D721Med (cell line): ENCODE results near the gene ZDHHC14.

Source experiments
- DNase-seq: peaks from one replicate; pipeline ENCODE4 v3.0.0; 2011; ENCODE audit warnings: low spot score; ENCODE audit not compliant: insufficient read length
- FAIRE-seq: peaks from 2 replicates; lab custom pipeline; 2011; peaks lifted over from hg19 to GRCh38; lab: Jason Lieb, UNC
- TF ChIP-seq, protein P1 (sequence below): IDR thresholded peaks from 2 replicates; pipeline ENCODE4 v1.5.1; 2012; ENCODE audit warnings: mild to moderate bottlenecking, control low read depth; ENCODE audit not compliant: insufficient read depth; ENCODE audit errors: missing control alignments

Gene ZDHHC14

DNA sequence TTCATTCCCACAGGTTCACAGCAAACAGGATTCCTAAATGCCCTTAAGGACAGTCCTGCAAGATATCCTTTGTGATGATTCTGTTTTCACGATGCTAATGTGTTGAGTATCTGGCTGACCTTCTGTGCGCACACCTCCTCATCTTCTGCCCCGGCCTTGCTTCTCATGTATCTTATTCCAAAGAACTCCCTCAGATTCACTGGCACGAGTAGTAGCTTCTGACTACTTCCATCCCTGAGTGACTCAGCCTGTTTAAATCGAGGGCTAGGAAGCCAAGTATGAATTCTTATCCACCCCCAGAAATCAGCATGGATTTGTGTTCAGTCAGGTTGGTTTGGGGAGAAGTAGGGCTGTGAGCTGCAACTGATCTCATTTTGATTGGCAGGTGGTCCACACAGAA is 251.8 kb downstream of the ZDHHC14 start:
- no peak for DNase-seq
- TF ChIP-seq, protein P1, sequence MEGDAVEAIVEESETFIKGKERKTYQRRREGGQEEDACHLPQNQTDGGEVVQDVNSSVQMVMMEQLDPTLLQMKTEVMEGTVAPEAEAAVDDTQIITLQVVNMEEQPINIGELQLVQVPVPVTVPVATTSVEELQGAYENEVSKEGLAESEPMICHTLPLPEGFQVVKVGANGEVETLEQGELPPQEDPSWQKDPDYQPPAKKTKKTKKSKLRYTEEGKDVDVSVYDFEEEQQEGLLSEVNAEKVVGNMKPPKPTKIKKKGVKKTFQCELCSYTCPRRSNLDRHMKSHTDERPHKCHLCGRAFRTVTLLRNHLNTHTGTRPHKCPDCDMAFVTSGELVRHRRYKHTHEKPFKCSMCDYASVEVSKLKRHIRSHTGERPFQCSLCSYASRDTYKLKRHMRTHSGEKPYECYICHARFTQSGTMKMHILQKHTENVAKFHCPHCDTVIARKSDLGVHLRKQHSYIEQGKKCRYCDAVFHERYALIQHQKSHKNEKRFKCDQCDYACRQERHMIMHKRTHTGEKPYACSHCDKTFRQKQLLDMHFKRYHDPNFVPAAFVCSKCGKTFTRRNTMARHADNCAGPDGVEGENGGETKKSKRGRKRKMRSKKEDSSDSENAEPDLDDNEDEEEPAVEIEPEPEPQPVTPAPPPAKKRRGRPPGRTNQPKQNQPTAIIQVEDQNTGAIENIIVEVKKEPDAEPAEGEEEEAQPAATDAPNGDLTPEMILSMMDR, result no peak
- no peak for FAIRE-seq

DNA sequence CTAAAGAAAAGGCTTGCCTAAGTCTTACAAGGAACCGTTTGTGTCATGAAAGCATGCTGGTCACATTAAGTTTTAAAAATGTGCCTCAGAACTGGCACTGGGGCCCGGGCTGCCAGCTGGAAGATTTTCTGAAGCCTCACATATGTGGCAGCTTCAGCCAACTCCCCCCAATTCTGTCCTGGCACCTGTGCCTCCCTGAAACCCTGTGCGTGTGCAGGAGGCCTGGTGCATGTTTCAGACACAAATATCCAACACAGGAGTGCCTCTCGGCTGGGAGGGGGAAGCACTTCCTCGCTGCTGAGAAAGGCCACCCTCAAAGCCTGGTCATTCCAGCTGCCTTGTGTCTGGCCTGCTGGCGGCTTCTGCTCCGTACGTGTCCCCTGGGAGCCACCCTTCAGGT is 253.6 kb downstream of the ZDHHC14 start:
- TF ChIP-seq, protein P1, result no peak
- no peak for DNase-seq
- no peak for FAIRE-seq

DNA sequence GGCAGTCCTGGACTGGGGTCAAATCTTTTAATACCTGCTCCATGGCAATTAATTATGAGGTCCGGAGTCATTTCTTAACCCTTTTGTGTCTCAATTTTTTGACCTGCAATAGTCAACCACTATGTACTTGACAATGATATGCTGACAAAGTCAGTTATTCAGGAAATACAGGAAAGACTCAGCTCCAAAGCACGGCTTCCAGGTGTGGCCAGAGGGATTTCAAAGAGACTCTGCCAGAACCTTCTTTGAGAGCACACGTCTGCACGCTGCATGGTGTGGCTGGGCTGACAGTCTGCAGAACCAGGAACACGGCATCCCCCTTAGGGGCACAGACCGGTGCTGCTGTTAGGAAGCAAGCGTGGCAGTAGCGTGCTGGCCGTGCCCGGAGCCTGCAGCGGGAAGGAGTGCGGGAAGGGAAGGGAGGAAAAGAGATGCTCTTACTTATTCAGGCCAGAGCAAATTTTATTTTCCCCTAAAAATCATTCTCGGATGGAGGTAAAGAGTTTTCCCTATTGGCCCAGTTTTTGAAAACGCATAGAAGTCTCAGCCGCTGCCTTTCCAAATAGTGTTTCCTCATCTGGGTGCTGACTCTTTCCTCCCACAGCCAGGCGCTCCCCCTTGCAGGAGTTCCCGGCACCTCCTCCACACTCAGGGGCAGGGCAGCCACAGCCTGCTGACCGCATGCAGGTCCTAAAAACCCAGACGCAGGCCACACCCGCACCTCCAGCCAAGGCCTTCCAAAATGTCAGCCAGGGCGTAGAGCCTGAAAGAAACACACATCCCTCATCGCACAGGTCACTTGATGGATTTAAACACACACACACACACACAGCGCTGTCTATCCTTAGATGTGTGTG is 254.6 kb downstream of the ZDHHC14 start:
- DNase-seq, result no peak
- FAIRE-seq, result no peak

DNA sequence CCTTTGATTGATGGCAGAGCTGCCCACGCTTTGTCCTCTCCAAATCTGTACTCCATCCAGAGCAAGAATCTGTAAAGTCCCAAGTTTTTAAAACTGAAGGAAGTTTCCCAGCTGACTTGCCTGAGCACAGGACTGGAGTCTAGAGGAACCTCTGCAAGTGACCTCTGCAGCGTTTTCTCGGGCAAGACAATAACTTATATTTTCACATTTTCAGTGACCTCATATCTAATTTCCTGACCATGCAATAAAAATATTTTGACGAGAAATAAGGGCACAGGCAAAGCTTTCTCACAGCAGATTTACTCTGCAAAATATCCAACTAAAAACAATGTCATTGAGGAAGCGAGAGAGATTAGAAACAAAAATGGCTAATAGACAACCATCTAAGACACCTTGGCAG is 256.5 kb downstream of the ZDHHC14 start:
- no peak for DNase-seq

More for the DNA sequence above, 254.6 kb downstream of the ZDHHC14 start:
- TF ChIP-seq, protein P1, result no peak

DNA sequence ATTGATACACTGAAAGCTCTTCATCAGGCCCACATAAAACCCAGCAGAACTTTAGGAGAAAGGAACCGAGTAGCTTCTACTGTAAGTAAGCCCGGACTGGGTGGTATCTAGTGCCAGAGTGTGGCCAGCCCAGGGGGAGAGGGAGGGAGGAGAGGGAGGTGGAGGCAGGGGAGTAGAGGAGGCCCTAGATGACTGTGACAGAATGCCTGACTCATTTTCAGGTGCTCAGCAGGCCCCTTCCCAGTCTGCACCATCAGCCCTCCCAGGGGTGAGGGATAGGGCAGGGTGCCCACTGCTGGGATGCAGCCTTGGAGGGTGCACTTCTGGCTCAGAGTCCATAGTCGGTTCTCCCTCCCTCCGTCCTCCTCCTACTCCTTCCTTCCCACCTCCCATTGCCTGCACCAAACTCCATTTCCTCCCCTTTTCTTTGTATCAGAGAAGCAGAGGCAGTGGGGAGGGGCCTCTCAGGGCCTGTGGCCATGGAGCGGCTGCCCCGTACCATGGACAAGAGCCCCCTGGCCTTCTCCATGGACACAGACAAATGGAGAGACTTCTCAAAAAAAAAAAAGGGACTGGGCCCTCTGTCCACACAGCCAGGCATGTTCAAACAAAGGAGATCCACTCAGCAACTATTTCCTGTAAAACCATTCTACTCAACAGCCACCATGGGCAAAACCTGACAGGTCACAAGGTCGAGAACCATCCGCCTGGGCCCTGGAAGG is 257.1 kb downstream of the ZDHHC14 start:
- FAIRE-seq (no peak), DNase-seq (no peak)
- TF ChIP-seq, protein P1, result no peak

More for the DNA sequence above, 256.5 kb downstream of the ZDHHC14 start:
- TF ChIP-seq, protein P1, result no peak
- no peak for FAIRE-seq

DNA sequence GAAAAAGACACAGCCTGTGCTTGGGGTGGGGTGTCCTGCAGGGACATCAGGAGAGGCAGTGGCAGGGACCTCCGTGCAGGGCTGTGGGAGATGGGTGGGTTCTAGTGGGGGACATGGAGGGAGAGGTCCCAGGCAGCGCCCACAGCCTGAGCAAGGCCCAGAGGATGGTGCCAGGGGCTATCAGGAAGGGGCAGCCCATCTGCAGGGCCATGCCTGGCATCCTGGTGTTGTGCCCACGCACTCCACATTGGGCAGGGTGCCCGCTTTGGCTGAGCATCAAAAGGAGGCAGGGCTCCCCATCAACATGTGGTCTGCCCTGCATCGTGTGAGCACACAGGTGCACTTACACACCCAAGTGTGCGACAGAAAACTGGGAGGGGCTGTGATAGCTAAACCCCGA is 257.8 kb downstream of the ZDHHC14 start:
- FAIRE-seq, result no peak
- DNase-seq, result no peak
- TF ChIP-seq, protein P1, result no peak
